GM21786 (cell line): Measurements from ENCODE around the gene S100A5.
"Not testable (repeated sequence)": the region's sequence is repeated elsewhere in the genome, so short reads cannot be mapped to it uniquely, and the experiment has no call there.

Experiments
- ATAC-seq: cut with Tn5 transposase; IDR thresholded peaks from one replicate; pipeline ENCODE4 v1.9.1; 2021; ENCODE audit not compliant: unreplicated experiment

The S100A5 gene

DNA sequence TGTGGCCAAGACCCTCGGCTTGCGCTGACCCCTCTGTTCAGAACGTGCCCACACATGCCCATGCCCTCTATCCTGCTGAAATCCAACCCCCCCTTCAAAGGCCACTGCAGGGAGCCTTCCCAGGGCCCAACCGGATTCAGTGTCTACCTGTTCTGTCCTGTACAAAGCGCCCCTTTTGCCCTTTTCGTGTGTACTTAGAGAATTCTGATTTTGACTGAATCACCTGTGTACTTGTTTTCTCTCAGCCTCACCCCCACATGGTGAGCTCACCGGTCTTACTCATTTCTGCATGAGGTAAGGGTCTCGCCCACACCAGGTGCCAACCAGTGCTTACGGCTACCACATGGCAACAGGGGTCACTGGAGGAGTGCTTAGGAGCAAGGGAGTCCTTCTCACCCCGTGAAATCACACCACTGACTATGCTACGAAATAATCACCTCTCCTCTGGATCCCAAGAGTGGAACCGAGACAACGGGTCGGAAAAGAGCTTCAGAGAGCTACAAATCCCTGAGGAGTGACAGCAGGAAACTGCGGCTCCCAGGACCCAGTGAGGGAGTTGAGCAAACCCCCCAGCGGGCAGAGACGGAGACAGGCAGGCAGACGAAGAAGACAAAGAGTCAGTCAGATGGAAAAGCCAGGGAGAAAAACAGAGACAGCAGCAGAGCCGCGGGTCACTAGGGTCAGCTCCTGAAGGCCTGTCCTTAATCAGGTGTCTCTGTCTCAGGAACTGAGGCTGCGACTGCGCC lies 27.1 kb upstream of the S100A5 start:
- no peak for ATAC-seq

DNA sequence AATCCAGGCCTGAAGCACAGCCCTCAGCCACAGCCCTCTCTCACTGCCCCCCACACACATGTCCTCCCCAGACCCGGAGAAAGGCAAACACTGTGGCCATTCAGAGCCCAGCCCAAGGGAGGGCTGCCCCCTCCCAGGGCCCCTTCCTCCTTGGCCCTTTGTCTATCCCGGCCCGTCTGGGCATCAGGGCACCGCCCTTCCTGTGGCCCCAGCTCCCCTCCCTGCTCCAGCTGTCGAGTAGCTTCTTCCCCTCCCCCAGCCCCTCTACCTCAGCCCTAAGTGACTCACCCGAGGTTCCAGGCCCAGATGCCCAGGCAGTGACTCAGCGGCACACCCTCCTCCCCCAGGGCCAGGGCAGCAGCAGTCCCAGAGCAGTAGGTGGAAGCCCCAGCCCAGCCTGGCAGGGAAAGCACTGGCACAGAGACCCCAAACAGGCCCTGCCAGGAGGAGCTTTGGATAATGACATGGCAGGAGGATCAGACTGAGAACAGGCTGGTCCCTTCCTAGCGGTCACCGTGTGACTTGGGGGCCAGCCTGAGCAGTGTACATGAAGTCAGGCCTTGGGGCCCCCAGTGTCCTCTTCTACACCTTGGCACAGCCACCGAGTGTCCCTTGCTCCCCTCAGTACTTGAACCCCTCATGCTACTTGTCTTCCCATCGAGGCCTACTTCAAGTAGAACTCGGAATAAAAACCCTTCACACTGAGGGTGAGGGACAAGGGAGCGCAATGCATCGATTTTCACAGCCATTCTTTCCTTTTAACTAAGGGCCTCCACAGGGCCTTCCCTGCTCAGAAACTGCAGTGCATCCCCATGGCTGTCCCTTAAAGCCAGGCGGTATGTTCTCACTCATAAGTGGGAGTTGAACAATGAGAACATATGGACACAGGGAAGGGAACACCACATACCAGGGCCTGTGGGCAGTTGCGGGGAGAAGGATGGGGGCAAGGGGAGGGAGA lies 26.0 kb upstream of the S100A5 start:
- ATAC-seq: peak; percentile 43

DNA sequence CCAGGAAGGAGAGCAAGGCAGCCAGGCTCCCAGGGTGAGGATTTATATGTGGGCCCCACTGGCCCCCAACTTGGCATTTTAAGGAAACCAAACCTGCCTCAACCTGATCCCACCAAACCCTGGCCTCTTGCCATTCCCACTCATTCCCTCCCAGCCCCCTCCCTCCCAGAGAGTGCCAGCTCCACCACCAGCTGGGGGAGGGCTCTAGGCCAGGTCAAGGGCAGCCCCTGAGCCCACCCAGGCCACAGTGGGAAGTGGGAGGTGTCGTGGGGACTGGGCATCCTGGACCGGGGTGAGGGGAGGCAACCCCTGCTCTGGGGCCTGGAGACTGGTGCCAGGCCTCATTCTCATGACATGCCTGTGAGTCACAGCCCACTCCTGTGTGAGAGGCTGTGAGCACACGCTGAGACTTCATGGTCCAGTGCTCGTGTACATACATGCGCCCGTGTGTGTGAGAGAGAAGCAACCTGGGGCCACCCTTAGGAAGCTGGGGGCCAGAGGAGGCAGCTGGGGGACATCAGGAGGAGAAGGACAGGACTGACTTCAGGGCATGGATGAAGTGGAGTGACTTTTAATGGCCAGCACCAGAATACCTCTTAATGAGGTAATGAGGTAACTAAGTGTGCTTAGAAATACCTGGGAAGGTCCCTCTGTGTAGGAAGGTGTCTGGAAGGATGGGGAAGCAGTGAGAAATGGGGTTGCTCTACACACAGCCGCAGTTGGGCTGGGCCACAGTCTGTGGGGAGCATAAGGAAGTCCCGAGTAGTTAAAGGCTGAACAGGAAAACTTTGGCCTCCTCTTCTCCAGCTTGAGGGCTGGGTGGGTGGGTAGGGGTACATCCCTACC lies 25.0 kb upstream of the S100A5 start, which contains the start of gene S100A2:
Gene S100A2, minus strand, starts transcription at position 316 of the 846 bp plus-strand sequence. CDS start 1,967 bp downstream, outside the sequence.
- ATAC-seq: peak; percentile 49

DNA sequence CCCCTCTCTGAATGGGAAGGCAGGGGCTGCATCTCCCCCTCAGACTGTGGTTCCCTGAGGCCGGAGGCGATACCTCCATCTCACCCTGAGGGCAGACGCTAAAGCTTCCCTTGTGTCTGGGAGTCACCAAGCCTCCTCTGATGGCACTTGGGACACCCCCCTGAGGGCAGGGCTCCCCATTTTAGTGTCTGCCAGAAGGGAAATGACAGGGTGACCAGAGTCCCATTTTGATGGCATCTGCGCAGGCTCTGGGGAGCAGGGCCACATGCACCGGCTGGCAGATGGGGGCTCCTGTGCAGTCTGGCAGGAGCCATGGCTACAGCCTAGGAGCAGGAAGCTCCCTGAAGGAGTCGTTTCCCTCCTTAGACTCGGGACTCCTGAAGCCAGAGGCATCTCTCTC lies 23.3 kb upstream of the S100A5 start:
- no peak for ATAC-seq

DNA sequence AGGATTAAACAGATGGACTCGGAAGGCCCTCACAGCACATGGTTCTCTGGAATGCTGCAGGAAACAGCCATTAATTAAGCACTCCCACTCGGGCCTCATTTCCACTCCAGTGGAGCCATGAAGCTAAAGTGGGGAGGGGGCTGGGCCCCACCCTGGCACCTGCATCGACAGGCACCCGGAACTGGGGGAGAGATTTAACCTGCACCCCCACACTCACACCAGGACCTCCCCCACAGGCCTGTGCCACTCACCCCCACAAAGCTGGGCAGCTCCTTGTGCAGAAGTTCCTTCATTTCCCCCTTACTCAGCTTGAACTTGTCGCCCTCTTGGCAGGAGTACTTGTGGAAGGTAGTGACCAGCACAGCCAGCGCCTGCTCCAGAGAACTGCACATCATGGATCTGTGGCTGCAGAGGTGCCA lies 22.8 kb upstream of the S100A5 start:
- no peak for ATAC-seq

DNA sequence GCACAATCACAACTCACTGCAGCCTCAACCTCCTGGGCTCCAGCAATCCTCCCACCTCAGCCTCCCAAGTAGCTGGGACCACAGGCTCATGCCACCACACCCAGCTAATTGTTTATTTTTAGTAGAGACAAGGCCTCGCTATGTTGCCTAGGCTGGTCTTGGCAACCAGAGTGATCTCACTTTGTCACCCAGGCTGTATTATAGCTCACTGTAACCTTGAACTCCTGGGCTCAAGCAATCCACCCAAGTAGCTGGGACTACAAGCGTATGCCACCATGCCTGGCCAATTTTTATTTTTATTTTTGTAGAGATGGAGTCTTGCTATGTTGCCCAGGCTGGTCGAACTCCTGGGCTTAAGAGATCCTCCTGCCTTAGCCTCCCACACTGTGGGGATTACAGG lies 21.3 kb upstream of the S100A5 start:
- ATAC-seq: not testable (repeated sequence)

DNA sequence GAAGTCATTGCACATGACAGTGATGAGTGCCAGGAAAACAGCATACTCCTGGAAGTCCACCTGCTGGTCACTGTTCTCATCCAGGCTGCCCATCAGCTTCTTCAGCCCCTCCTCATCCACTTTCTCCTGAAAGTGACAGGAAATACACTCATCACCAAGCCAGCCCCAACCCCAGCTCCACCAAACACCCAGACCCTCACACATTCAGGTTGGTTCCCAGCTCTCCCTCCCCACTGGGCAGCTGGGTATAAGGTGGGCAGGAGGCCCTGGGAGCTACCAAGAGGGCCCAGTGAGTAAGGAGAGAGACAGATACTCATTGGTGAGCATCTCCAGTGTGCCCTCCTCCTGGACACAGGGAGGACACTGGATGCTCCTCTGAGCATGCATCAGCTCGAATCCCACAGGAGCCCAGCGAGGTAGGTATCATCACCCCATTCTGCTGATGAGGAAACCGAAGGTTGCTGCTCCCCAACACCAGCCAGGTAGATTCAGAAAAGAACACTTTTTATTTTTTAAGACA lies 20.8 kb upstream of the S100A5 start:
- no peak for ATAC-seq

DNA sequence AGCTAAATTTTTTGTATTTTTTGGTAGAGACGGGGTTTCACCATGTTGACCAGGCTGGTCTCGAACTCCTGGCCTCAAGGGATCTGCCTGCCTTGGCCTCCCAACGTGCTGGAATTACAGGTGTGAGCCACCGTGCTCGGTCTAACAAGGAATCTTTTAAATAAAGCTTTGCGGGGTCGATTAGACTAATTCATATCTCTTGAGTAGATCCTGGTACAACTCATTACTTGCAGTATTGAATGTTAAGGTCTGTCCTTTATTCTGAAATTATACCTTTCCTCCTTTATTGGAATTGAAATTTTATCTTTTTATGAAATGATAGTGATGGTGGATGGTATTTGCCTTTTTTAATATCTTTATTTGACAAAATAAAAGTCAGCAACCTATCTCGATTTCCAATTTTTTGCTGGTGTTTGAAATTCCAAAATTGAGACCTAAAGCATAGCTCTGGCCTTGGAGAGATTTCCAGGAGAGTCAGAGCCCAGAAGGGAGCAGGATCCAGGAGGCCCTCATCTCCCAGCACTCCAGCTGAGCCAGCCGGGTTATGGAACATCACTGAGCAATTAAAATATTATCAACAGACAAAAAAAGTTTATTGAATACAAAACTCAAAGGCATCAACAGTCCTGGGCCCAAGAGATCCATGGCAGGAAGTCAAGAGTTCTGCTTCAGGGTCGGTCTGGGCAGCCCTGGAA lies 20.2 kb upstream of the S100A5 start:
- ATAC-seq: no peak

DNA sequence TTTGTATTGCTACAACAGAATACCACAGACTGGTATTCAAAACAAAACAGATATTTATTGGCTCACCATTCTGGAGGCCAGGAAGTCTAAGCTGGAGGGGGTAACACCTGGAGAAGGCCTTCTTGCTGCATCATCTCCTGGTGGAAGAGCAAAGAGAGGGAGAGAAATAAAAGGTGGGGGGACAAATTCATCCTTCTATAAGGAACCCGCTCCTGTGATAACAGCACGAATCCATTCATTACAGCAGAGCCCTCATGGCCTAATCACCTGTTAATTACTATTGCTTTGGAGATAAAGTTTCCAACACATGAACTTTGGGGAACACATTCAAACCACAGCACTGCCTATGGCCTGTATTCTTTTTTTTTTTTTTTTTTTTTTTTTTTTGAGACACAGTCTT lies 19.5 kb upstream of the S100A5 start:
- no peak for ATAC-seq

DNA sequence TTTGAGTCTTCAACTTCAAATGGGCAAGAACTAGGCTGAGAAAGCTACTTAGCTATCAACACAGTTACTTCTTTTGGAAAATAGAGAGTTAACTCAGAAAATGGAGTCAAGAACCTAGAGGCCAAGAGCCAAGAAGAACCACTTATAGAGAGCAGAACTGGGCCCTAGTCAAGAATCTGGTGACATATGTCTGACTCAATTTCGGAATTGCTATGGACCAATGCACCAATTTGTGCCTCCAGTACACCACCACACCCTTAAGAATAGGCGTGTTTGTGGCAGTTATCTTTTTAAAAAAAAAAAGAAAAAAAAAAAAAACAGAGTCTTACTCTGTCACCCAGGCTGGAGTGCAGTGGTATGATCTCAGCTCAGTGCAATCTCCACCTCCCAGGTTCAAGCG lies 17.1 kb upstream of the S100A5 start:
- ATAC-seq: no peak

DNA sequence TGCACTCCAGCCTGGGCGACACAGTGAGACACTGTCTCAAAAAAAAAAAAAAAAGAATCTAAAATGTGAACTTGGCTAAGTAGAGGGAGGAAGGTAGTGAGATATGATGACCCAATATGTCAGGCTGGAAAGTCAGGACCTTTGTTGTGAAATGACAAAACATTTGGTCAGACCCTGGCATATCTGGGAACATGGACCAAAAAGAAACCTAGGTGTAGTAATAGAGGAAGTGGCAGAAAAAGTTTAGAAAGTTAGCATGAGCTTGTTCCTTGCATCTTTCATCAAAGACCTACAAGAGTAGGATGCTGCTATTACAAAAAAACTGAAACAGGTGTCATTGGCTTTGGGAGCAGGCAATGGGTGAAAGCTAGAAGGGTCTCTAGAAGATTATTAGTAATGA lies 15.6 kb upstream of the S100A5 start:
- no peak for ATAC-seq

DNA sequence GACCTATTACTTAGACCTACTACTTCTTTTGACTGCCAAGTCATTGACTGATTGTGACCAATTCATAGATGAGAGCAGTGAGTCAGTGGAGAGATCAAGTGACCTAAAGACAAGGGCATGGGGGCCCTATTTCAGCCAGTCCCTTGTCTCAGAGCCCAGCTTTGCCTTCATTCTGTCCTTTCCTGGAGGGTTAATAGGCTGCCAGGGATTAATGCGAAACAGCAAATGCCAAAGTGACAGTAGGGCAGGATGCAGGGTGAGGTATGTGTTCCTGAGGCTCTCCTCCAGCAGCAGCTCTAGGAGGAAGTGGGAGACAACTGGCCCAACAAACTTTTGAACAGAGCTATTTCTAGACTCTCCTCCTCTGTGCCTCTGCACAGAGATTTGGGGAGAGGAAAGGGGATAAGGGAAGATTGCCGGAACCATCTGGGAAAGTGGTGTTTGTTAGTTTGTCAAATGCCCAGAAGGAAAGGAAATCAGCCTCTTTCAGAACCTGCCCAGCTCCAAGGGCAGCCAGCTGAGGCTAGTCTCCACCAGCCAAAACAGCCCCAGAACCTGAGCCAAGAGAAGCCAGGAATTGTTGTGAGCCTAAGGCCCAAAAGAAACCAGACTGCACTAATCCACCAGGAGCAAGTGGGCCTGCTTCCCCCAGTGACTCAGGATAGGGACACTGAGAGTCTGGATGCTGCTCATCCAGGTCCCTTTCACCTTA lies 13.3 kb upstream of the S100A5 start:
- no peak for ATAC-seq

DNA sequence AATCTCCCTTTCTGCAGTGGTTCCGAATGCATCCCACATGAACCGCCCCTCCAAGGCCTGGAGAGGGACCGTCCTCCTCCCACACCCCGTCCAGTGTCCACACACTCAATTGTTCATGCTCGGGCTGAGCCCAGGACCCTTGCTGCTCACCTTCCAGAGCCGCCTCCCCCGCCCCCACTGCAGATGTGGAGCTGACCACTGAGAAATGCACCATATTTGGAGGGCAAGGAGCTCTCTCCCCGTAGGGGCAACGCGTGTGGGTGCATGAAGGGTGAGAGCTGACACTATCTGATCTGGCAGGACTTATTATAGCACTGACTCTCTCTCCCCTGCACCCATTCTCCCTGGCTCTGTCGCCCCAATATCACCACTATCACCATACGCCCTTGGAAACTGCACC lies 12.4 kb upstream of the S100A5 start:
- ATAC-seq: no peak

DNA sequence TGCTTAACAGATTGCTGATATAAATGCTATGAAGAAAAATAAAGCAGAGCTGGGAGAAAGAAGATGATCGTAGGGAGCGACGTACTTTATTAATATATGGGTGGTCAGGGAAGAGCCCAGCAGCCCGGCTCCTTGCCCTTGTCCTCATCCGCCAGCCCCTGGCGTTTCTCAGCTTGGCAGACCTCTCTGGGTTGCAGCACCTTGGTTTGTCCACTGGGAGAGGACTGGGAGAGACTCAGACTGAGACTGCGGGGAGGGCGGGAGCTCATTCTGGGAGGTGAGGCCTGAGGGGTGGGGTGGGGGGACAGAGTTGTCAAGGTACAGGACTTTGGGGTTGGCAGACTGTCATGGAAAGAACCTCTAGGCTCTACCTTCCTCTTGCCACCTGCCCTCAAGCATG lies 11.6 kb upstream of the S100A5 start:
- ATAC-seq: no peak

DNA sequence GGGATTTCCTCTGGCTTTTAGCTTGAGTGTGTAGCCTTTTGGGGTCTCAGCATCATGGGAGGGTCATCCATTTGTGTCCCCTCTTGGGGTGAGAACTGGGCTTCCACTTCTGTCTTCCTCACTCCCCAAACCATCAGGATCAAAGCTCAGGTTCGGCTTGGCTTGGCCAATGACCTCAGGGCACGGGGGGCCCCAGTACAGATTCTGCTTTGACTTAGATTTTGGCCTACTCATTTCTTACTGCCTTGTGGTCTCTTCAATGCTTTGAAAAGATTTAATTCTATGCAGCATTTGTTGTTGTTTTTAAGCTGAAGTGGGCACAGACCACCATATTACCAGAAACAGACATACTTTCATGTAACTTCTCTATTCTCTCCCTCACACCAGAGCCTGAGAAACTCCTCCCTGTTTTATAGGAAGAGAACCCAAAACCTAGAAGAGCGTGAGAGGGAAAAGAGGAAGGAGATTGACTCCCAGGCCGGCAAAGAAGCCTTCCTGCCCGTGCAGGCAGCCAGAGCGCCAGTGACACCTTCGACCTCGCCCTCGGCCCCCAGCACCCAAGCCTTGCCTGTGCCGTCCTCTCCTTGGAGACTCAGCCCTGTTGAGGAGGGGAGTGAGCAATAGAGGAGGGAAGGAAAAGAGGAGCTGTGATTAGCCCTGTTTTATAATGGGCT lies 10.2 kb upstream of the S100A5 start:
- ATAC-seq: no peak

DNA sequence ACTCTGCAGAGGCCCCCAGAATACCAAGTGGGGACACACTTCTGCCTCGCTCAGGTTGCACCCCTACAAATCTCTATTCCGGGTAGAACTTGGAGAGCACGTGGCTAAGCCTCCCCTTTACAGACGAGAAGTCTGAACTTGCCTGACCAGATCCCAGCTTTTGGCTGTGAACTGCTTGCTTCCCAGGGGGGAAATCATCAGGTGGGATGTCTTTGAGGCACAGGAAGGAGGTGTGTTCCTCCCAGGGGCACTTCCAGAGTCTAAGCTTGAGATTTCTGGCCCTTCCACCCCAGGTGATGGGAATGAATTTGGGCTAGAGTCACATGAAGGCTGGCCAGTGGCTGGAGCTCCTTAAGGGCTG lies 9.6 kb upstream of the S100A5 start:
- ATAC-seq: no peak

DNA sequence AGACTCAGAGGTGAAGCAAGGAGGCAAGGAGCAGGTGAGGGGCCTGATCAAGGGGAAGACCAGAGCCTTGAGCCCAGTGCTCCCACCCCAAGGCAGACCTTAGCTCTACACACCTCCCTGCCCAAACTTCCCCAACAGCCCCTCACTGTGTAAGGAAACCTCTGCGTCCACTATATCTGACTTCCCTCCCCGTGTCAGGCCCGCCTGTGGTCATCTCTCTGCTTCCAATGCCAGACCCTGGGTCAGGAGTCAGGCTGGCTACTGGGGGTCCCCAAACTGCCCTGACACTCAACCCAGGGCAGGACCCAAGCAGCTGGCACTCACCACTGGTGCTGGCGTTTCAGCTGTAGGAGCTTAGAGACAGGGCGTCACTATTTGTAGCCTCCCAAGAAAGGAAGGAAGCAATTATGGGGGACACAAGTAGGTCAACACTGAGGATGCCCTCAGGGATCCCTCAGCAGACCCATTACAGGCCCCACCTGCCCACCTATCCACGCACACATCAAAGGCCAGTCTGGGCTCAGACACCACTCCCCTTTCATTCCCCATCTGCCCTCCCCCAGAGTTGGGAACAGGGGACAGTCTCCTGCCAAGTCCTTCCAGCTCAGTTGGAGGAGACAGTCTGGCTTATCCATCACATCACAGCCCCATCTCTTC lies 9.1 kb upstream of the S100A5 start:
- ATAC-seq: no peak
